IMR-90 (cell line): ENCODE measurements around the gene STIM1. TPM values are rescaled to one million over a fixed set of nuclear protein-coding genes. Genes with fewer than 3 reads are reported as not detected.

Source experiments
- ATAC-seq: fragments of 200-7000 bp; cut with Tn5 transposase; 2 replicates; pipeline ENCODE4 v1.9.1; 2020; ENCODE audit warnings: low read depth, mild to moderate bottlenecking, moderate library complexity
- BruUV-seq: library from RNA; stranded (reverse); fragments of 400-500 nt; replicated peaks from 2 replicates; lab custom pipeline; 2021; lab: Mats Ljungman, UMichigan
- CTCF ChIA-PET: fragments of 300-600 bp; formaldehyde crosslinking; extraction: SDS; loops from one replicate; lab custom pipeline; 2021; ENCODE audit warnings: antibody characterized with exemption; lab: Yijun Ruan, JAX
- POLR2A ChIA-PET: fragments of 300-600 bp; sonication (Branson Sonifier 250); formaldehyde crosslinking; loops from one replicate; lab custom pipeline; 2022; ENCODE audit warnings: antibody characterized with exemption; ENCODE audit not compliant: unreplicated experiment; lab: Charles Lee
- DNase-seq: peaks from one replicate; pipeline ENCODE4 v3.0.0; 2013
- H2AFZ ChIP-seq: replicated peaks from 2 replicates; pipeline ENCODE3; 2013; ENCODE audit warnings: low read length, mild to moderate bottlenecking; ENCODE audit not compliant: poor library complexity
- H2AK5ac ChIP-seq: 2 replicates; pipeline ENCODE4 v1.6.1; 2013; ENCODE audit warnings: low read depth, low read length, inconsistent platforms
- H2AK9ac ChIP-seq: replicated peaks from 2 replicates; pipeline ENCODE3; 2013; ENCODE audit warnings: mild to moderate bottlenecking, low read depth, low read length, moderate library complexity; ENCODE audit not compliant: poor library complexity
- H2BK120ac ChIP-seq: 2 replicates; pipeline ENCODE4 v1.6.1; 2013; ENCODE audit warnings: low read depth, low read length, inconsistent platforms
- H2BK15ac ChIP-seq: 3 replicates; pipeline ENCODE4 v1.6.1; 2013; ENCODE audit warnings: low read depth, low read length, inconsistent platforms
- H2BK20ac ChIP-seq: 2 replicates; pipeline ENCODE4 v1.6.1; 2013; ENCODE audit warnings: low read depth, mild to moderate bottlenecking, inconsistent platforms, low read length, moderate library complexity
- H2BK5ac ChIP-seq: 2 replicates; pipeline ENCODE4 v1.6.1; 2013; ENCODE audit warnings: mild to moderate bottlenecking, low read depth, low read length, inconsistent platforms; ENCODE audit not compliant: poor library complexity, severe bottlenecking
- H3K14ac ChIP-seq: replicated peaks from 2 replicates; pipeline ENCODE4 v1.6.1; 2013; ENCODE audit warnings: low read depth, low read length, inconsistent platforms
- H3K18ac ChIP-seq: 2 replicates; pipeline ENCODE4 v1.6.1; 2013; ENCODE audit warnings: low read depth, low read length, control low read depth
- H3K23ac ChIP-seq: 2 replicates; pipeline ENCODE4 v1.6.1; 2013; ENCODE audit warnings: low read depth, low read length, inconsistent platforms
- H3K27ac ChIP-seq: 2 replicates; pipeline ENCODE4 v1.5.1; 2013; ENCODE audit warnings: mild to moderate bottlenecking, control low read depth, low read length; ENCODE audit not compliant: insufficient read depth
- H3K27me3 ChIP-seq: 2 replicates; pipeline ENCODE4 v1.6.1; 2013; ENCODE audit warnings: low read length; ENCODE audit not compliant: control insufficient read depth, insufficient read depth
- H3K36me3 ChIP-seq: 2 replicates; pipeline ENCODE4 v1.6.1; 2013; ENCODE audit warnings: low read length, mixed read lengths; ENCODE audit not compliant: control insufficient read depth, insufficient read depth
- H3K4ac ChIP-seq: 2 replicates; pipeline ENCODE4 v1.6.1; 2013; ENCODE audit warnings: low read depth, low read length, inconsistent platforms
- H3K4me1 ChIP-seq: 2 replicates; pipeline ENCODE4 v1.6.1; 2013; ENCODE audit warnings: low read length, mixed read lengths; ENCODE audit not compliant: control insufficient read depth, insufficient read depth
- H3K4me2 ChIP-seq: 2 replicates; pipeline ENCODE4 v1.6.1; 2013; ENCODE audit warnings: low read depth, mild to moderate bottlenecking, control low read depth, low read length, moderate library complexity
- H3K4me3 ChIP-seq: 2 replicates; pipeline ENCODE4 v1.5.1; 2013; ENCODE audit warnings: low read depth, mild to moderate bottlenecking, control low read depth, low read length, moderate library complexity; ENCODE audit not compliant: insufficient read depth
- H3K56ac ChIP-seq: 2 replicates; pipeline ENCODE4 v1.6.1; 2013; ENCODE audit warnings: low read length, inconsistent platforms; ENCODE audit not compliant: insufficient read depth; ENCODE audit errors: extremely low read depth
- H3K79me1 ChIP-seq, 2 experiments: 2 replicates each; pipeline ENCODE4 v1.6.1; 2013; ENCODE audit warnings: low read length in 2 of 2, inconsistent platforms in 1 of 2, low read depth in 1 of 2
- H3K9ac ChIP-seq: 2 replicates; pipeline ENCODE4 v1.6.1; 2013; ENCODE audit warnings: low read depth, low read length, control low read depth
- H3K9me1 ChIP-seq: 2 replicates; pipeline ENCODE4 v1.6.1; 2013; ENCODE audit warnings: low read length, inconsistent platforms; ENCODE audit not compliant: insufficient read depth
- H3K9me3 ChIP-seq: 2 replicates; pipeline ENCODE4 v1.6.1; 2013; ENCODE audit warnings: low read length; ENCODE audit not compliant: control insufficient read depth, insufficient read depth
- H4K20me1 ChIP-seq: 2 replicates; pipeline ENCODE4 v1.6.1; 2013; ENCODE audit warnings: low read length, inconsistent platforms; ENCODE audit not compliant: insufficient read depth
- H4K5ac ChIP-seq: 2 replicates; pipeline ENCODE4 v1.6.1; 2013; ENCODE audit warnings: mild to moderate bottlenecking, low read depth, low read length, control low read depth
- H4K8ac ChIP-seq, 2 experiments: 2 replicates each; pipeline ENCODE4 v1.6.1; 2013; ENCODE audit warnings: low read depth in 2 of 2, low read length in 2 of 2, control low read depth in 1 of 2, inconsistent platforms in 1 of 2
- H4K91ac ChIP-seq: 2 replicates; pipeline ENCODE4 v1.6.1; 2013; ENCODE audit warnings: low read depth, low read length, inconsistent platforms; ENCODE audit not compliant: insufficient read depth
- BHLHE40 ChIP-seq: fragments of 150-350 bp; IDR thresholded peaks from 2 replicates; pipeline ENCODE4 v1.6.1; 2016; ENCODE audit warnings: mild to moderate bottlenecking, low read depth, low read length
- CEBPB ChIP-seq: IDR thresholded peaks from 2 replicates; pipeline ENCODE4 v1.6.1; 2012; ENCODE audit warnings: low read depth, low read length, improper control_type of control experiment
- ELK1 ChIP-seq: fragments of 150-350 bp; IDR thresholded peaks from 2 replicates; pipeline ENCODE4 v1.6.1; 2016; ENCODE audit warnings: low read depth, mild to moderate bottlenecking, low read length, moderate library complexity, borderline replicate concordance
- MAFK ChIP-seq: IDR thresholded peaks from 2 replicates; pipeline ENCODE4 v1.6.1; 2012; ENCODE audit warnings: low read depth, low read length, improper control_type of control experiment
- MAZ ChIP-seq: IDR thresholded peaks from 2 replicates; pipeline ENCODE4 v1.6.1; 2012; ENCODE audit warnings: low read depth, mild to moderate bottlenecking, low read length, improper control_type of control experiment, moderate library complexity, borderline replicate concordance
- MXI1 ChIP-seq: IDR thresholded peaks from 2 replicates; pipeline ENCODE4 v1.6.1; 2012; ENCODE audit warnings: low read depth, mild to moderate bottlenecking, low read length, moderate library complexity, borderline replicate concordance
- NFE2L2 ChIP-seq: fragments of 150-350 bp; IDR thresholded peaks from 2 replicates; pipeline ENCODE4 v1.6.1; 2016; ENCODE audit warnings: low read depth, mild to moderate bottlenecking, low read length
- POLR2A ChIP-seq: IDR thresholded peaks from 2 replicates; pipeline ENCODE4 v1.6.1; 2012; ENCODE audit warnings: mild to moderate bottlenecking, low read depth, low read length
- RAD21 ChIP-seq: IDR thresholded peaks from 2 replicates; pipeline ENCODE4 v1.6.1; 2012; ENCODE audit warnings: low read length, improper control_type of control experiment
- RCOR1 ChIP-seq: IDR thresholded peaks from 2 replicates; pipeline ENCODE4 v1.6.1; 2012; ENCODE audit warnings: mild to moderate bottlenecking, low read length, improper control_type of control experiment; ENCODE audit not compliant: insufficient replicate concordance
- SMC3 ChIP-seq: fragments of 150-350 bp; IDR thresholded peaks from 2 replicates; pipeline ENCODE4 v1.6.1; 2016; ENCODE audit warnings: low read depth, mild to moderate bottlenecking, antibody characterized with exemption, low read length, moderate library complexity
- WGBS, 2 experiments: methylation state at CpG; one replicate each; pipeline versions ENCODE4 v1.1.5 to v1.1.7; 2013; ENCODE audit warnings: missing lambda C conversion rate in 2 of 2; ENCODE audit not compliant: insufficient read length in 1 of 2; ENCODE audit errors: extremely low coverage in 2 of 2; 5-methylcytosine and 5-hydroxymethylcytosine counted together
- dilution Hi-C: fragments of 300-500 bp; cut with HindIII; formaldehyde crosslinking; loops from one replicate; pipeline ENCODE4 v1.14.3; 2018; ENCODE audit warnings: low sequenced_read_pairs; ENCODE audit not compliant: unreplicated experiment
- in situ Hi-C: fragments of 300-500 bp; cut with MboI; formaldehyde crosslinking; loops from 3 replicates; pipeline ENCODE4 v1.14.3; 2019; ENCODE audit warnings: low sequenced_read_pairs, inconsistent platforms, mixed read lengths
- intact Hi-C: fragments of 100-400 bp; cut with micrococcal nuclease; formaldehyde crosslinking; loops from 2 replicates; pipeline ENCODE4 v1.10.0; 2022
- polyA plus RNA-seq, 3 experiments: library from polyadenylated mRNA; depleted of rRNA; stranded (reverse); fragments of >200 nt; gene quantifications; 2 replicates each; pipeline ENCODE4 v1.2.3, GENCODE V29; 2012; ENCODE audit warnings: low replicate concordance in 1 of 3
- total RNA-seq: library from RNA; depleted of rRNA; stranded (reverse); fragments of >200 nt; gene quantifications from 2 replicates; pipeline ENCODE4 v1.2.3, GENCODE V29; 2012

The STIM1 gene
- total and polyA plus RNA-seq, 2 of the 4 experiments (the other 2 are of a cell fraction) = 17.9 to 23.0 TPM

- Histone ChIP-seq H2BK5ac (no peak overlapping the region), H4K91ac (no peak overlapping the region), H3K27ac (no peak overlapping the region), H3K9ac (no peak overlapping the region), H2AK5ac (no peak overlapping the region), H3K14ac (no peak overlapping the region), H3K56ac (no peak overlapping the region), H3K36me3 (no peaks in the 10 kb centered on the region), H2AK9ac (no peak overlapping the region), H3K4ac (no peak overlapping the region), H2BK15ac (no peak overlapping the region), H3K4me3 (no peak overlapping the region), H4K5ac (no peak overlapping the region), H3K4me1 (peaks cover 6% of the 10 kb centered on the region), H3K9me1 (peaks cover 8% of the 10 kb centered on the region; the same call in 1 of the 2 replicates), H3K9me3 (no peaks in the 10 kb centered on the region), H3K4me2 (no peak overlapping the region), H2AFZ (no peak overlapping the region), H4K20me1 (no peaks in the 10 kb centered on the region), H3K79me1 (peaks cover 22 to 30% of the 10 kb centered on the region in 2 experiments), H3K27me3 (no peaks in the 10 kb centered on the region), H4K8ac (no peak overlapping the region), H2BK120ac (no peak overlapping the region), H3K18ac (no peak overlapping the region), H3K23ac (peak overlapping the region; percentile 69; the same call in 1 of the 2 replicates), H2BK20ac (no peak overlapping the region)
- ATAC-seq = no peak
- no peak for TF ChIP-seq BHLHE40
- no peak for TF ChIP-seq NFE2L2
- TF ChIP-seq POLR2A = no peak
- no peak for TF ChIP-seq RCOR1
- no peak for TF ChIP-seq CEBPB
- TF ChIP-seq ELK1 = no peak
- TF ChIP-seq SMC3 = no peak
- no peak for TF ChIP-seq MAZ
- no peak for TF ChIP-seq MXI1
- no peak for TF ChIP-seq MAFK
- TF ChIP-seq RAD21 = no peak
- DNase-seq = no peak
- dilution Hi-C loops = no loop called here
- WGBS, 2 experiments = no CpG with 5 or more reads among the region's 1 CpG
- no TSS peak for BruUV-seq
- intact Hi-C loops = no loop called here
- ChIA-PET POLR2A (no interaction called here), CTCF (no interaction called here)
- in situ Hi-C loops = no loop called here
These were observed 77.7 kb downstream of the STIM1 start for GRCh38 chr11:3933165-3933628.
